NCI-H345 treated with DMSO at 0.1 percent for 48 hours (cell line): Measurements from ENCODE around the gene TNS3.
A peak's percentile ranks its signal among the peaks of the same experiment; 100 is the strongest.
"Not testable (repeated sequence)": the region's sequence is repeated elsewhere in the genome, so short reads cannot be mapped to it uniquely, and the experiment has no call there.

Experiments used
- DNase-seq: peaks from one replicate; lab custom pipeline; 2025; ENCODE audit not compliant: unreplicated experiment; lab: John Stamatoyannopoulos, UW

Gene TNS3

DNA sequence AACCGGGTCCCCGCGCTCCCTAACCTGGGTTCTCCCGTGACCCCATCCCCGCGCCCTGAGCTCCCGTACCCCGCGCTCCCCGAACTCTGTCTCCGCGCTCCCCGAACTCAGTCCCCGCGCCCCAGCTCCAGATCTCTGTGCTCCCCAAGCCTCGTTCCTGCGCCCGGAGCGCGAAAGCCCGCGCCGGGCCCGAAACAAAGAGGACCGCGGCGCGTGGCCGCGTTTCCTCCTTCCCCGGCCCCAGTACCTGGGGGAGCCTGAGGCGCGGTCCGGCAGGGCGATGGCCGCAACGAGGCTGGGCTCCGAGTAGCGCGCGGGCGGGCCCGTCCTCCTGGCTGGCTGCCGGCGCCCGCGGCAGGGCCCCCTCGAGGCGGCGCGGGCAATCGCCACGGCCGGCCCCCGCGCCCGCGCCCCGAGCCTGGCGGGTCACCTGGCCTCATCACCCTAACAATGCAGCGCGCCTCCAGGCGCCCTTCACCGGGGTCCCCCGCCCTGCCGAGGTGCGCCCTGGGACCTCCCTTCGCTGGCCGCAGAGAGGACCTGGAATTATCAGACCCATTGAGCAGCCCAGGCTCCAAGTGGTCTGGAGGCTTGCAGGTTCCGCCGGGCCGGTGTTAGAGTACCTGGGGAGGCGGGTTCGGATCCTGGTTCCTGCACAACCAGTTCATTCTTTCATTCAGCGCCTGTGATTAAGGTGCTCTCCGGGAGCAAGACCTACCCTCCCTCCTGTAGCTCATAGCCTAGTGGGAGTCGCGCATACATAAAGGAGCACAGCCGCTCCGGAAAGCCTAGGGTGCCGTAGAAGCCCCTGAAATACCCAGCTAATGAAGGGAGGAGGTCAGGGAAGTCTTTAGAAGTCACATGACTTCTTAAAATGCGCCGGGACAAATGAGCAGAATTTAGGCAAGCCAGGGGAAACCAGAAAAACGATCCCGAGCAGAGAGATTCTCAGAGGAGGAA is at the start of gene TNS3:
Gene TNS3 (minus strand): TSS at position 308 of the 960 bp plus-strand sequence. CDS start 142,475 bp downstream, outside the sequence.
- DNase-seq: no peak

DNA sequence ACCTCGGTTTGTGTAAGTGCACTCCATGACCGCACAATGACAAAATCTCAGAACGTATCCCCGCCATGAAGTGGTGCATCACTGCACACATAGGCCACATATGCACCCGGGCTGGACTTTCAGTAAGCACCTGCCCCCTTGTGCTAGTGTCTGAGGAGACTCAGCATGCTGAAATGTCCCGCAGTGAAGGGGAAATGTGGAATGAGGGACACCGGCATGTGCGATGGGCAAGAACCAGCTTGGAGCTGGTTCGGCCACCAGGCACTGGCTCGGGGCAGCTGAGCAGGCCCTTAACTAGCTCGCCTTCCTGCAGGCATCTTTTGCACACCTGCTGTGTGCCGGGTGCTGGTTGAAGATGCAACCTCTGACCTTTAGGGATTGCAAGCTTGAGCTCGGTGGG is 49.8 kb upstream of the TNS3 start:
- no peak for DNase-seq

DNA sequence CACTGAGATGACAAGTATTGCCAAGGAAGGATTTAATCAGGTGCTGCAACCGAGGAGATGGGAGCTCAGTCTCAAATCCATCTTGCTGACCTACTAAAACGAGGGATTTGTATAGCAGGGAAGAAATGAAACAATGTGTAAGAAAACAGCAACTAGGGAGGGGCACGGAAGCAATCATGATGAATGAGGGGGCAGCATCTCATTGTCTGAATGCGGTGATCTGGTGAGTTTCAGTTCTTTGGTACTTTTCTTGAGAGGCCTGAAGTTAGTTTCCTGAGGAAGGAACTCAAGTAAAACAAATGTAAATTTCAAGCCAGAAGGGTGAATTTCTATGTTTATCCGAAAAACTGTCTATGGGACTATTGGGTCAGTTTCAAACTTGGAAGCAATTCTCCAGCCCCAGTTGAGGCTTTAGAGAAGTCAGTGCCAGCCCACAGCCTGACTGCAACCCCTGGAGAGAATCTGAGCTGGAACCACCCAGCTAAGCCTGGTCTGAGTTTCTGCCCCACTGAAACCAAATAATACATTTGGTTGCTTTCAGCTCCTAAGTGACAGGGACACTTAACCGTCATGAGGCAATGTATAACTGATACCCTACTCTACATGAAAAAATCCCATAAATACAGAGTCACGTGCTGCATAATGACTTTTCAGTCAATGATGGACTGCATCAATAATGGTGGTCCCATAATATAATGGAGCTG is 45.8 kb upstream of the TNS3 start:
- DNase-seq: no peak

DNA sequence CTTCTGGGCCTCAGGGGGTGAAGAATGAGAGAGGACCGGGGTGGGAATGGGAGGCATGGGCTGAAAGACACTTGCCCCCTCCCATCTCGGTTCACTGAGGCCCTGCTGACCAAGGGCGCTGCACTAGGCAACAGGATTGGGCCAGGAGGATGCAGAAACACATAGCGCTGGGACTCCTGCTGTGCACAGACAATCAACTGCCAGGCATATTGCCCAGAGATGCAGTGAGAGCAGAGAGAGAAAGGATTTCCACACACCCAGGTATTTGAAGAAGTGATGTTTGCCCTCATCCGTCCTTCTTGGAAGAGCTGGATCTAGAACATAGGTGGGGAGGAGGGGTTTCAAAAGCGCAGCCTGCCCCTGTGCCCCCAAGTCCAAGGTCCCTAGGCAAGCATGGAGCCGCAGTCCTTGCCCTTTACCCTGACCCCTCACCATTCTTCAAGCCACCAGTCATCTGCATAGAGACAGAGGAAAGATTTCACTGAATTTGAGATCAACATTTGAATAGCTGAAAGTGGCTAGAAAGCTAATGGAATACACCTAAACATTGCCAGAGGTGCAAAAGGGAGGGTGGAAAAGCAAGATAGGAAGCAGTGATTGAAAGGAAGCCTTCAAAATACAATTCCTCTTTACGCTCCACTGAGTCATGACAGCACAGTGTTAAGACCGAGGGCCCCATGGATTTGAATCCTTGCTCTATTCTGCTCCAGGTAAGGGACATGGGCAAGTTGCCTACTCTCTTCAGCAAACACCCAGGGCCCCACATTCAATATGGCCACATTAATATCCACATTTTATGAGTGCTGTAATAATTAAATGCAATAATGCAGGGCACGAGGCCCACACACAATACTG is 44.2 kb upstream of the TNS3 start:
- DNase-seq: peak; percentile 32

DNA sequence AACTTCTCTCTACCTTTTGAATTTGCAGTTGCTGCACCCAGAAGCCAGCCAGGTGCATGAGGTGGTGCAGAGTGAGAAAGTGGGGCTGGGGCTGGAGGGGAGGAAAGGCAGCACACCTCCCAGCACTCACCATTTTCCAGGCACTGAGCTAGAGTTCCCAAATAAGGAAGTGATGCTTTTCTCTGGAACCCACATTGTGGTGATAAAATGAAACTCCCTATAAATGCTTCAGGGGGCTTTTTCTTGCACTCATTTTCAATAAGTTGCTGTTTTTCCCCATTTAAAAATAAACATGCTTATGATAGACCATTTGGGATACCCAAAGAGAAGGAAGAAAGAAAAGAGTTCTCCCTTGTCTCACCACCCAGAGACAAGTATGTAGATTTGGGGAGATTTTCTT is 42.8 kb upstream of the TNS3 start:
- no peak for DNase-seq

DNA sequence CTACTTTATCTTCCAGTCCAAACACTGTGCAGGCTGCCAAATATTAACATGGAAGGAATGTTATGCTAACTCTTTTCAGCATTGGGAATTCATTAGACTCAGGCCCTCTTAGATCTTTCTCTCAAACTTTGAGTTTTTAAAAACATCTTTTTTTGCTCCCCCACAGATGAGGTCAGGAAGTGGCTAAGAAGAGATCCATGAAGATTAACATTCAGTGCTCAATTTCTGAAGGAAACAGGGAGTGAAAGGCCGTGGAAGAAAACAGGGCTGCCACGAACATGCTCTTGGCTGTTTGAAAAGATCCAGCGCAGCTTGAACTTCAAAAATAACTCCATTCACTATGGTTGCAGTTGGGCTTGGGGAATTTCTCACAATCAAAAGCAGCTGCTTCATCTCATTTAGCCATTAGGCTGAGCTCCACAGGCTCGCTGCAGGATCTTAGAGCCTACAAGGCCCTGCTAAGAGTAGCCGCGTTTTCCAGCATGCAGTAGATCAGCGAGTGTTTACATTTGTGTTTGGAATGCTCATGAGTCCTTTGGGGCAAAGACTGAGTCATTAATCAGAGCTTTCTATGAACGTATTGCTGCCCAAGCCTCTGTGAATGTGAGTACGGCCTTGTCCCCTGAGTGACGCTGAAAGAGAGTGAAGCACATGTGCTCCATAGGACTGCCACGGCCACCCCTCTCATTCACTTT is 41.2 kb upstream of the TNS3 start:
- no peak for DNase-seq

DNA sequence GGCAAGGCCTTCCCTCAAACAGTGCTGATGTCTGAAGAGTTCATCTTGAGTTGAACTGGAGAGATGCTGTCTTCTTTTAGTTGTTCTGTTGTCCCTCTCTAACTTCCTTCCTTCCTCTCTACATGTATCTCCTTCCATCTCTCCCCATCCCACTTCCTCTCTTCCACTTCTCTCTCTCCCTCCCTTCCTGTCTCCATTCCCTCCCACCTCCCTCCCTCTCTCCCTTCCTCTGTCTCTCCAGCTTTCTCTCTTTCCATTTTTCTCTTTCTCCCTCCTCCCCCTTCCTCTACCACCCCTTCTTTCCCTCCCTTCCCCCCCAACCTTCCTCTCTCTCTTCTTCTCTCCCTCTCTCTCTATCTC is 40.7 kb upstream of the TNS3 start:
- DNase-seq: no peak

DNA sequence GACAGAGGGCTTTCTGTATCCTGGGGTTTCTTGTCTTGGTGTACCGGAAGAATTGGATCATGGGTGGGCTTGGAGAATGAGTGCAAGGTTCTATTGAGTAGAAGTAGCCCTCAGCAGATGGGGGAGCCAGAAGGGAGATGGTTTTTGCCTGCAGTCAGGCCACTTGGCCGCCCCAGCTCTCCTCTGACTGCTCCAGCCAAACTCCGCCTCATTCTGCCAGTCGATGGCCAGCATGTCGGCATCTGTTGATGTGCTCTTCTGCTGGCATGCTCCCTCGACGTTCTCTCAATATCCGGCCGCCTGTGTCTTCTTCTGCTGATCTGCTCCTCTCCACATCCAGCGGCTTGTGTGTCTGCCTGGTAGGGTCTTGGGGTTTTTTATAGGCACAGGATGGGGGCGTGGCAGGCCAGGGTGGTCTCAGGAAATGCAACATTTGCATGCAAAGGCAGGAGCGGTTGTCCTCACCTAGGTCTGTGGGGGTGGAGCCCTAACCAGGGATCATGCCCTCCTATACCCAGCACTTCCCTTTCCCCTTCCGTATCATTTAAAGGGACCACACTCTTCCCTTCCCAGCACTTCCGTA is 40.2 kb upstream of the TNS3 start:
- no peak for DNase-seq

DNA sequence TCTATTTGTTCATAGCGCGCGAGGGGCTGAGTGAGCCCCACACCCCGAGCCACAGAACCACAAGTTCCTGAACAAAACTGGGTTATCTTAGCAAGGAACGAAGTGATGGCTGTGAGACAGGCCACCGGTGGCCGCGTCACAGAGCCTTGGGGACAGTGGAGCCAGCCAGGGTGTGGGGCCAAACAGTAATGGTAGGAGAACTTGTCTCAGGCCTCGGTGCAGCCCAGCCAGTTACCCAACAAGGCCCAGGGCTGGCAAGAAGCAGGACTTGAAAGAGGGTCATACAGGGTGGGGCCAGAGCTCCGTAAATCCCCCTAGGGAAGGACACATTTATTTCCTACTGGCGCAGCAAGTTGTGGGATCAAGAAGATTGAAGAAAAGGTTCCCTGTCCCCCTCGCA is 39.4 kb upstream of the TNS3 start:
- no peak for DNase-seq

DNA sequence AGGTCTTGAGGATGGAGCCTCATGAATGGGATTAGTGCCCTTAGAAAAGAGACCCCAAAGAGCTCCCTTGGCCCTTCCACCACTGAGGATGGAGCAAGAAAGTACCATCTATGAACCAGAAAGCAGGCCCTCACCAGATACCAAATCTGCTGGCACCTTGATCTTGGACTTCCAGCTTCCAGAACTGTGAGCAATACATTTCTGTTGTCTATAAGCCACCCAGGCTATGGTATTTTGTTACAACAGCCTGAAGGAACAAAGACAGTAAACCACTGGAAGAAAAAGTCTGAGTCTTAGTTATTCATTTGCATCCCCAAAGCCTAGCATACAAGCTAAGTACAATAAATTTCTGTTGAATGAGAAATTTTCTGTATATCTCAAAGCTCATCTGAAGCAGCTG is 37.9 kb upstream of the TNS3 start:
- no peak for DNase-seq

DNA sequence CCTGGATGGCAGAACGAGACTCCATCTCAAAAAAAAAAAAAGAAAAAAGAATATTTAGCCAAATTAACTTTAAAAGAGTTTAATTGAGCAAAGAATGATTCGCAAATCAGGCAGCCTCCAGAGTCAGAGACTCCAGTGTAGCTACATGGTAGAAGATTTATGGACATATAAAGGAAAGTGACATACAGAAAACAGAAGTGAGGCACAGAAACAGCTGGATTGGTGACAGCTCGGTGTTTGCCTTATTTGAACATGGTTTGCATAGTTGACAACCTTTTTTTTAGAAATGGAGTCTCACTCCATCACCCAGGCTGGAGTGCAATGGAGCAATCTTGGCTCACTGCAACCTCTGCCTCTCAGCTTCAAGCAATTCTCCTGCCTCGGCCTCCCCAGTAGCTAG is 35.2 kb upstream of the TNS3 start:
- DNase-seq: no peak

DNA sequence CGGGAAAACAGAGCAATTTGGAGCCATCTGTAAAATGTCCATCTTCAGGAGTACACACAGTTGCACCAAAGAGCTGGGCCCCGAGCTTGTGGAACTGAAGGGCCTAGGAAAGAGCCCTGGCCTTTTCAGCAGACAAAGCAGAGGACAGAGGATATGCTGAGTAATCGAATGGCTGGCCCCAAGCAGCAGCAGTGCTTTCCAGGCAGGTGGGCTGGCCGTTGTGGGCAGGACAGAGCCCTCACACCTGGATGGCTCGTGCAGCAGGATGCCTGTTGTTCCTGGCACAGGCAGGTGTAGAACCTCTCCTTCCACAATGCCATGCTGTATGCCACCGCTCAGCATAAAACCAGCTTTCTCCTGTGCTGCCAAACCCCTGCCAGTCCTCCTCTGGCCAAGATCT is 32.5 kb upstream of the TNS3 start:
- DNase-seq: no peak

DNA sequence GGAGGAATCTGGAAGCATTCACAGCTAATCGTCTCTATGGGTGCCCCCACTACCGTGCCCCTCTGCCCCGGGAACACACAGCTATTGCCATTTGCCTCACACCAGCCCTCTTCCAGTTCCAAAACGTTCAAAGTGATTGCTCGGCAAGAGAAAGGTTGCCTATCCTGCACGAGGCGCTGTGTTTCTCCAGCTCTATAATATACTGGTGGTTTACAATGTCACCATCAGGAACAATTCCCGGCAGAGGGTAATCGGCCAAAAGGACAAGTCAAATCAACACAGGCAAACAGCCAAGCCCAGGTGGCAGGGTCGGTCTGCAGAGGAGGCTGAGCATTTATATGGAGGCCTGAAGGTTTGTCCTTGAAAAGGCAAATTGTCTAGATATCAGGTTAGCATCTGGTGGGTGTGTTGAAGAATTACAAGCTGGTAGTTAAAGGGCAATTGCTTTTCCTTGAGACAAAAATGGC is 29.2 kb upstream of the TNS3 start:
- no peak for DNase-seq

DNA sequence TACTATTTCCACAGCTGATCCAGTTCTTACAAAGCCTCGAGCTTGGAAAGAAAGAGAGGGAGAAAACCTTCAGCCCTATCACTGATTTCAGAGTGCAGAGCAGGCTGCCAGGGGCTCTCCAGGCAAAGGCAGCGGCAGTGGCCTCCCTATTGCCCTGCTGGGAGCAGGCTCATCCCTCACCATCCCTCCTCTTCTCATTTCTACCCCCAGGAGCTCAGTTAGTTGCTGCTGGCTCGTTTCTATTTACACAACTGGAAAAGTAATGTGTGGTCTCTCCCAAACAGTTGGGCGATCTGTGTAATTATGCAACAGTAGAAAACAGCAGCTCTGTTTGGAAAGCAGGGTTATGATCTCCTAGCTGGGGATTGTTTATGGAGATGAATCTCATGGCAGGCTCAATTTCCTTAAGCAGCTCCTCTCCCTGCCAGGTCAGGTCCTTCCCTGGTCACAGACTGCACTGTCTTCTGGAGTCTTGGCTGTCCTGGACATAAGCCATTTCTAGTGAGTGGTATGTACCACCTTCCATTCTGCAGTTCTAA is 28.7 kb upstream of the TNS3 start:
- DNase-seq: no peak

DNA sequence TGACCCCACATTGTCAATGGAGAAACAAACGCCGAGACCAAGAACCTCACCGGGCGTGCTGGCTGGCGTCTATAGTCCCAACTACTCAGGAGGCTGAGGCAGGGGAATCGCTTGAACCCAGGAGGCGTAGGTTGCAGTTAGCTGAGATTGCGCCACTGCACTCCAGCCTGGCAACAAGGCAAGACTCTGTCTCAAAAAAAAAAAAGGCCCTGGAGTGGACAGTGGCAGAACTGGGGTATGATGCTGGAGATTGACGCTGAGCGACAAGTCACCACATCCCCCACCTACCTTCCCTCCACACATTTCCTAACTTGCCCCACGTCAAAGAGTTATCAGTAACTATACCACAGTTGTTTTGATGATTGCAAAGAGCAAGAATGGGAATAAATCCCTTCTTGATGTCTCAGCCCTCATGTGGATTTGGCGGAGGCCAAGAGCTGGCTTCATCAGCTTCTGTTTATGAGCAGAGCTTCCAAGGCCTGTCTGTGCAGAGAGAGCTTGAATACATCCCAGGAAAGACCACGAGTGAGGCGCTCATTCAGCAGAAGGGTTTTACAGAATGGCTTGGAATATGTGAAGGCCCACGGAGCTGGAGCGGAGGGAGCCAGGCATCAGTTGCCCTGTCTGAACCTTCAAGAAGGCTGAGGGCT is 28.0 kb upstream of the TNS3 start:
- DNase-seq: no peak

DNA sequence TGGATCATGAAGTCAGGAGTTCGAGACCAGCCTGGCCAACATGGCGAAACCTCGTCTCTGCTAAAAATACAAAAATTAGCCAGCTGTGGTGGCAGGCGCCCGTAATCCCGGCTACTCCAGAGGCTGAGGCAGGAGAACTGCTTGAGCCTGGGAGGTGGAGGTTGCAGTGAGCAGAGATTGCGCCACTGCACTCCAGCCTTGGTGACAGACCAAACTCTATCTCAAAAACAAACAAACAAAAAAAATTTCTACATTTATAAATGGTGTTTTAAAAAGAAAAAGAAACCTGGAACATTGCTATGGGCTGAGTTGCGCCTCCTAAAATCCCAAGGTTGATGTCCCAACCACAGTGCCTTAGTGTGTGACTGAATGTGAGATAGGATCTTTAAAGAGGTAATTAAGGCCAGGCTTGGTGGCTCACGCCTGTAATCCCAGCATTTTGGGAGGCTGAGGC is 24.7 kb upstream of the TNS3 start:
- DNase-seq: not testable (repeated sequence)

DNA sequence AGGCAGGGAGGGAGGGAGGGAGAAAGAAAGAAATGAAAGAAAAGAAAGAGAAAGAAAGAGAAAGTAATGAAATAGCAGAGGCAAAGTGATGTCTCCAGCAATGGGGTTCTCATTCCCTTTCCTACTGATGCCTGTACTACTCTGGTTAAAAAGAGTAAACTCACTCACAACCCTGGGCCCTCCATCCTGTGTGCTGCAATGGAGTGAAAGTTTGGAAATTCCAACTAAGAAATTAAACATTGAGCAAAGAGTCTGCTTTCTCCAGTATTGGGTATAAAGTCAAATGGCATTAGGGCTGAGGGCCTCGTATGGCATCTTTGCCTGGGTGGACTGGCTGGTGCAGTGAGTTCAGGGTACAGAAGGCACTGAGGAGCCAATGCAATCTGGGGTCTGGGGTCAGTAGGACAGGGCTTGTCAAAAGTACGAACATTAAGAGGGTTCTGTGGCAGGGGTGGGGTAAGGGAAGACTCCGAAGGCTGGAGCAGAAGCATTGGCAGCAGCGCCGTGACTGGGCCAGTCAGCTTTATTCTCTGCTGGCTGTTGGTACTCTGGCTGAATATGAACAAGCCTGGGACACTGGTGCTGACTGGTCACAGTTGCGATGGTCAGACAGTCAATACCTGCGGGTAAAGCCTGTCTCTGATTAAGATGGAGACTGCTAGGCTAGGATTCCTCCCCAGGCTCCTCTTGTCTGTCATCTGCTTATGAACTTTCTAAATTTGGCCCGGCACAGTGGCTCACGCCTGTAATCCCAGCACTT is 24.1 kb upstream of the TNS3 start:
- no peak for DNase-seq

DNA sequence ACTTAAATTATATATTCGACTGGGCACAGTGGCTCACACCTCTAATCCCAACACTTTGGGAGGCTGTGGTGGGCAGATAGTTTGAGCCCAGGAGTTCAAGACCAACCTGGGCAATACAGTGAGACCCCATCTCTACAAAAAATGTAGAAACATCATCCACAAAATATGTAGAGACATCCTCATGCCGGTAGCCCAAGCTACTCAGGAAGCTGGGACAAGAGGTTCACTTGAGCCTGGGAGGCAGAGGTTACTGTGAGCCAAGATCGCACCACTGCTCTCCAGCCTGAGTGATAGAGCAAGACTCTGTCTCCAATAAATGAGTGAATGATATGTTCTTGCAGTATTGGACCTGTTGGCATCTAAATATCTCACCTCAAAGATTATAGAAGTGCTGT is 22.6 kb upstream of the TNS3 start:
- no peak for DNase-seq
